Neural cell (in vitro differentiated cells): ENCODE results near the gene AFDN. TPM values are rescaled to one million over a fixed set of nuclear protein-coding genes. Genes with fewer than 3 reads are reported as not detected.

Source experiments
- H2AFZ ChIP-seq: fragments of 200-600, 300-800 bp; sonication (generic), shearing (Covaris generic); 2 replicates; pipeline ENCODE4 v1.6.0; 2014; ENCODE audit warnings: low read depth, mild to moderate bottlenecking, antibody characterized with exemption, low read length, moderate library complexity
- H3F3A ChIP-seq: fragments of 200-600 bp; shearing (Covaris generic); 2 replicates; pipeline ENCODE4 v1.6.1; 2016; ENCODE audit warnings: mild to moderate bottlenecking, moderate library complexity, mixed read lengths, antibody characterized with exemption, low read length; ENCODE audit not compliant: insufficient read depth, poor library complexity, severe bottlenecking
- H3K27ac ChIP-seq: fragments of 200-600, 300-800 bp; sonication (generic), shearing (Covaris generic); 2 replicates; pipeline ENCODE4 v1.5.1; 2014; ENCODE audit warnings: mild to moderate bottlenecking, low read length, moderate library complexity
- H3K27me3 ChIP-seq: fragments of 300-800, 200-600 bp; sonication (generic), shearing (Covaris generic); 2 replicates; pipeline ENCODE4 v1.6.0; 2014; ENCODE audit warnings: mild to moderate bottlenecking, low read depth, low read length, moderate library complexity; ENCODE audit not compliant: insufficient read depth
- H3K36me3 ChIP-seq: fragments of 300-800, 200-600 bp; sonication (generic), shearing (Covaris generic); 2 replicates; pipeline ENCODE4 v1.5.1; 2014; ENCODE audit warnings: mild to moderate bottlenecking, antibody characterized with exemption, low read length, moderate library complexity; ENCODE audit not compliant: insufficient read depth
- H3K4me2 ChIP-seq: fragments of 300-800, 200-600 bp; sonication (generic), shearing (Covaris generic); 2 replicates; pipeline ENCODE4 v1.6.0; 2014; ENCODE audit warnings: mild to moderate bottlenecking, low read length
- H3K4me3 ChIP-seq: fragments of 300-800, 200-600 bp; sonication (generic), shearing (Covaris generic); 2 replicates; pipeline ENCODE4 v1.5.1; 2014; ENCODE audit warnings: mild to moderate bottlenecking, low read length, moderate library complexity
- H3K79me2 ChIP-seq: fragments of 200-600 bp; shearing (Covaris generic); replicated peaks from 2 replicates; pipeline ENCODE4 v1.6.0; 2014; ENCODE audit warnings: mild to moderate bottlenecking, low read length, moderate library complexity; ENCODE audit not compliant: insufficient read depth
- H3K9ac ChIP-seq: fragments of 300-800, 200-600 bp; sonication (generic), shearing (Covaris generic); 2 replicates; pipeline ENCODE4 v1.6.1; 2016; ENCODE audit warnings: mild to moderate bottlenecking, low read length, mixed read lengths
- H3K9me2 ChIP-seq: fragments of 200-600 bp; shearing (Covaris generic); 2 replicates; pipeline ENCODE4 v1.6.1; 2016; ENCODE audit warnings: mild to moderate bottlenecking, low read length, mixed read lengths; ENCODE audit not compliant: insufficient read depth
- H3K9me3 ChIP-seq: fragments of 200-600, 300-800 bp; sonication (generic), shearing (Covaris generic); 2 replicates; pipeline ENCODE4 v1.6.1; 2016; ENCODE audit warnings: mild to moderate bottlenecking, mixed run types, low read length, moderate library complexity, mixed read lengths
- H4K20me1 ChIP-seq: fragments of 200-600 bp; shearing (Covaris generic); 2 replicates; pipeline ENCODE4 v1.6.1; 2016; ENCODE audit warnings: mild to moderate bottlenecking, mixed run types; ENCODE audit not compliant: insufficient read depth
- EP300 ChIP-seq: fragments of 450-650 bp; conservative IDR thresholded peaks from 2 replicates; pipeline ENCODE4 v1.6.1; 2014; ENCODE audit warnings: antibody characterized with exemption, mild to moderate bottlenecking, moderate library complexity; ENCODE audit not compliant: poor library complexity, severe bottlenecking
- EZH2 ChIP-seq: fragments of 200-600, 300-800 bp; shearing (Covaris generic), sonication (generic); IDR thresholded peaks from 2 replicates; pipeline ENCODE4 v1.6.1; 2014; ENCODE audit warnings: antibody characterized with exemption, low read length, borderline replicate concordance, mild to moderate bottlenecking; ENCODE audit not compliant: insufficient read depth, poor library complexity, severe bottlenecking
- MXI1 ChIP-seq: fragments of 450-650 bp; conservative IDR thresholded peaks from 2 replicates; pipeline ENCODE4 v1.6.1; 2014; ENCODE audit warnings: antibody characterized with exemption, mild to moderate bottlenecking; ENCODE audit not compliant: poor library complexity, severe bottlenecking
- POLR2AphosphoS5 ChIP-seq: IDR thresholded peaks from 2 replicates; pipeline ENCODE4 v1.6.1; 2012
- RAD21 ChIP-seq: fragments of 450-650 bp; conservative IDR thresholded peaks from 2 replicates; pipeline ENCODE4 v1.6.1; 2014; ENCODE audit warnings: antibody characterized with exemption, mild to moderate bottlenecking, moderate library complexity
- SMC3 ChIP-seq: fragments of 450-650 bp; conservative IDR thresholded peaks from 2 replicates; pipeline ENCODE4 v1.6.1; 2014; ENCODE audit warnings: antibody characterized with exemption, mild to moderate bottlenecking, moderate library complexity; ENCODE audit not compliant: poor library complexity
- TAF1 ChIP-seq: IDR thresholded peaks from 2 replicates; pipeline ENCODE4 v1.6.1; 2012; ENCODE audit warnings: low read depth
- polyA plus RNA-seq: library from polyadenylated mRNA; depleted of rRNA; stranded (reverse); fragments of >200 nt; gene quantifications from 2 replicates; pipeline ENCODE4 v1.2.3, GENCODE V29; 2014
- TF ChIP-seq, protein P1 (sequence below): IDR thresholded peaks from 2 replicates; pipeline ENCODE4 v1.6.1; 2012; ENCODE audit warnings: borderline replicate concordance
- TF ChIP-seq, protein P2 (sequence below): fragments of 450-650 bp; IDR thresholded peaks from 2 replicates; pipeline ENCODE4 v1.5.1; 2014; ENCODE audit warnings: antibody characterized with exemption, mild to moderate bottlenecking, moderate library complexity; ENCODE audit not compliant: poor library complexity, severe bottlenecking

Gene AFDN
- polyA plus RNA-seq, 1 donor from 2014 or later, result 193 TPM

DNA sequence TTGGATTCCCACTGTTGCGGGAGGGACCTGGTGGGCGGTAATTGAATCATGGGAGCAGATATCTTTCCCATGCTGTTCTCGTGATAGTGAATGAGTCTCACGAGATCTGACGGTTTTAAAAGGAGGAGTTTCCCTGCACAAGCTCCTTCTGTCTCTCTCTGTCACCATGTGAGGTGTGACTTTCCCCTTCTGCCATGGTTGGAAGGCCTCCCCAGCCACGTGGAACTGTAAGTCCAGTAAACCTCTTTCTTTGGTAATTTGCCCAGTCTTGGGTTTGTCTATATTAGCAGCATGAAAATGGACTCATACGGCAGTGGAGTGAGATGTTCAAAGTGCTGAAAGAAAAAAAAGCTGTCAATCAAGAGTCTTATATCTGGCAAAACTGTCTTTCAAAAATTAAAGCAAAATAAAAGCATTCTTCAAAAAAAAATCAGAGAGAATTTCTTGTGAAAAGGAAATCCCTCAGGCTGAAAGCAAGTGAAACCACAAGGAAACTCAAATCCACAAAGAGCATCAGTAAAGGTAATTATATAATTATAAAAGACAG lies 155.3 kb downstream of the AFDN start:
- Histone ChIP-seq H3K4me2 (no peak overlapping the region), H3K4me3 (no peak overlapping the region), H3K9me2 (no peaks in the 10 kb centered on the region), H3K9ac (no peak overlapping the region), H3K9me3 (no peaks in the 10 kb centered on the region), H3K79me2 (no peaks in the 10 kb centered on the region), H3K27me3 (no peaks in the 10 kb centered on the region), H3K36me3 (no peaks in the 10 kb centered on the region), H3K27ac (no peak overlapping the region), H2AFZ (no peak overlapping the region), H3F3A (no peaks in the 10 kb centered on the region), H4K20me1 (no peaks in the 10 kb centered on the region)
- TF ChIP-seq EZH2 (no peak), POLR2AphosphoS5 (no peak), TAF1 (no peak), MXI1 (no peak), SMC3 (no peak), EP300 (no peak), RAD21 (no peak)
- TF ChIP-seq, protein P1, sequence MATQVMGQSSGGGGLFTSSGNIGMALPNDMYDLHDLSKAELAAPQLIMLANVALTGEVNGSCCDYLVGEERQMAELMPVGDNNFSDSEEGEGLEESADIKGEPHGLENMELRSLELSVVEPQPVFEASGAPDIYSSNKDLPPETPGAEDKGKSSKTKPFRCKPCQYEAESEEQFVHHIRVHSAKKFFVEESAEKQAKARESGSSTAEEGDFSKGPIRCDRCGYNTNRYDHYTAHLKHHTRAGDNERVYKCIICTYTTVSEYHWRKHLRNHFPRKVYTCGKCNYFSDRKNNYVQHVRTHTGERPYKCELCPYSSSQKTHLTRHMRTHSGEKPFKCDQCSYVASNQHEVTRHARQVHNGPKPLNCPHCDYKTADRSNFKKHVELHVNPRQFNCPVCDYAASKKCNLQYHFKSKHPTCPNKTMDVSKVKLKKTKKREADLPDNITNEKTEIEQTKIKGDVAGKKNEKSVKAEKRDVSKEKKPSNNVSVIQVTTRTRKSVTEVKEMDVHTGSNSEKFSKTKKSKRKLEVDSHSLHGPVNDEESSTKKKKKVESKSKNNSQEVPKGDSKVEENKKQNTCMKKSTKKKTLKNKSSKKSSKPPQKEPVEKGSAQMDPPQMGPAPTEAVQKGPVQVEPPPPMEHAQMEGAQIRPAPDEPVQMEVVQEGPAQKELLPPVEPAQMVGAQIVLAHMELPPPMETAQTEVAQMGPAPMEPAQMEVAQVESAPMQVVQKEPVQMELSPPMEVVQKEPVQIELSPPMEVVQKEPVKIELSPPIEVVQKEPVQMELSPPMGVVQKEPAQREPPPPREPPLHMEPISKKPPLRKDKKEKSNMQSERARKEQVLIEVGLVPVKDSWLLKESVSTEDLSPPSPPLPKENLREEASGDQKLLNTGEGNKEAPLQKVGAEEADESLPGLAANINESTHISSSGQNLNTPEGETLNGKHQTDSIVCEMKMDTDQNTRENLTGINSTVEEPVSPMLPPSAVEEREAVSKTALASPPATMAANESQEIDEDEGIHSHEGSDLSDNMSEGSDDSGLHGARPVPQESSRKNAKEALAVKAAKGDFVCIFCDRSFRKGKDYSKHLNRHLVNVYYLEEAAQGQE, result no peak
- TF ChIP-seq, protein P2, sequence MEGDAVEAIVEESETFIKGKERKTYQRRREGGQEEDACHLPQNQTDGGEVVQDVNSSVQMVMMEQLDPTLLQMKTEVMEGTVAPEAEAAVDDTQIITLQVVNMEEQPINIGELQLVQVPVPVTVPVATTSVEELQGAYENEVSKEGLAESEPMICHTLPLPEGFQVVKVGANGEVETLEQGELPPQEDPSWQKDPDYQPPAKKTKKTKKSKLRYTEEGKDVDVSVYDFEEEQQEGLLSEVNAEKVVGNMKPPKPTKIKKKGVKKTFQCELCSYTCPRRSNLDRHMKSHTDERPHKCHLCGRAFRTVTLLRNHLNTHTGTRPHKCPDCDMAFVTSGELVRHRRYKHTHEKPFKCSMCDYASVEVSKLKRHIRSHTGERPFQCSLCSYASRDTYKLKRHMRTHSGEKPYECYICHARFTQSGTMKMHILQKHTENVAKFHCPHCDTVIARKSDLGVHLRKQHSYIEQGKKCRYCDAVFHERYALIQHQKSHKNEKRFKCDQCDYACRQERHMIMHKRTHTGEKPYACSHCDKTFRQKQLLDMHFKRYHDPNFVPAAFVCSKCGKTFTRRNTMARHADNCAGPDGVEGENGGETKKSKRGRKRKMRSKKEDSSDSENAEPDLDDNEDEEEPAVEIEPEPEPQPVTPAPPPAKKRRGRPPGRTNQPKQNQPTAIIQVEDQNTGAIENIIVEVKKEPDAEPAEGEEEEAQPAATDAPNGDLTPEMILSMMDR, result no peak

DNA sequence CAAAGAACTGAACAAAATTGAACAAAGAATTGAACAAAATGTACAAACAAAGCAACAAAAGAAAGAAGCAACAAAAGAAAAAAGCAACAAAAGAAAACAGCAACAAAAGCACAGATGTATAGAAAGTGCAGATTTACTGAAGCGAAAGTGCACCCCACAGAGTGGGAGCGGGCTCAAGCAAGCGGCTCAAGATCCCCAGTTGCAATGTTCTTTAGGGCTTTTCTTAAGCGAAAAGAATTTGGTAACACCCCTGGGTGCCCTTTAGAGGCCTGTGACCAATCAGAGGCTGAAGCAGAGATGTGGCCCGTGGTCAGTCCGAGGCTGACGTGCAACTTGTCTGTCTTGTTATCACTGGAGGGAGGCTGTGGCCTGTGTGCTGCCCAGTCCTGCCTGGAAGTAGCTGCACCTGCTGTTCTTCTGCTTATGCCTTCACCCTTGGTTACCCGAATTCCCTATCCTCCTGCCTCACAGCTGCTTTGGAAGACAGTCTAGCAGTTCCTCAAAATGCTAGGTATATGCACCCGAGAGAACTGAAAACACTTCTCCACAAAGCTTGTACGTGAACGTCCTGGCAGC lies 157.5 kb downstream of the AFDN start:
- Histone ChIP-seq H3F3A (no peaks in the 10 kb centered on the region), H3K27ac (no peak overlapping the region), H3K36me3 (no peaks in the 10 kb centered on the region), H3K4me2 (no peak overlapping the region), H3K9ac (no peak overlapping the region), H2AFZ (no peak overlapping the region), H3K79me2 (no peaks in the 10 kb centered on the region), H3K9me2 (no peaks in the 10 kb centered on the region), H4K20me1 (no peaks in the 10 kb centered on the region), H3K27me3 (no peaks in the 10 kb centered on the region), H3K9me3 (no peaks in the 10 kb centered on the region), H3K4me3 (no peak overlapping the region)
- TF ChIP-seq EP300, result no peak
- TF ChIP-seq, protein P2, result no peak
- no peak for TF ChIP-seq POLR2AphosphoS5
- TF ChIP-seq TAF1, result no peak
- no peak for TF ChIP-seq SMC3
- TF ChIP-seq, protein P1, result no peak
- TF ChIP-seq MXI1, result no peak
- TF ChIP-seq EZH2, result no peak
- no peak for TF ChIP-seq RAD21
